ENCODE data around the gene DNAJB2.

- TF ChIP-seq CTCF (IDR thresholded peaks at IDR 0.05 in 2 of 3, conservative IDR thresholded peaks at IDR 0.05 in 1 of 3; ENCODE audit: borderline replicate concordance in 1 of 3, insufficient read depth in 1 of 3, low read depth in 2 of 3, low read length in 2 of 3) (no peak), REST (IDR thresholded peaks at IDR 0.05; ENCODE audit: low read depth) (no peak), EZH2 (IDR thresholded peaks at IDR 0.05) (no peak), ELF1 (IDR thresholded peaks at IDR 0.05; ENCODE audit: borderline replicate concordance, low read depth) (no peak), EZH2phosphoT487 (IDR thresholded peaks at IDR 0.05; ENCODE audit: borderline replicate concordance) (no peak), JUND (IDR thresholded peaks at IDR 0.05) (no peak), FOSL1 (IDR thresholded peaks at IDR 0.05; ENCODE audit: low read depth) (no peak), YY1 (IDR thresholded peaks at IDR 0.05; ENCODE audit: extremely low read depth, insufficient replicate concordance, low read depth, low read length) (no peak), ATF3 (IDR thresholded peaks at IDR 0.05) (no peak), POLR2AphosphoS5 (IDR thresholded peaks at IDR 0.05; ENCODE audit: low read depth, low read length) (no peak), POLR2A (IDR thresholded peaks at IDR 0.05; ENCODE audit: borderline replicate concordance, extremely low read depth, insufficient read depth, insufficient read length) (no peak), CEBPB (IDR thresholded peaks at IDR 0.05; ENCODE audit: low read depth) (no peak), MAX (IDR thresholded peaks at IDR 0.05) (no peak)
These were observed 12.8 kb downstream of the DNAJB2 start for GRCh38 chr2:219291910-219292490.
